Fibroblast of mammary gland (primary cell): ENCODE results near the gene TSHZ2.
"Not testable (repeated sequence)": the region's sequence is repeated elsewhere in the genome, so short reads cannot be mapped to it uniquely, and the experiment has no call there.

ENCODE experiments used
- DNase-seq: peaks from one replicate; pipeline ENCODE4 v3.0.0-alpha.2; 2010; ENCODE audit warnings: low read depth
- H3K4me3 ChIP-seq: 2 replicates; pipeline ENCODE4 v1.5.1; 2011; ENCODE audit warnings: low read depth, mild to moderate bottlenecking, low read length, moderate library complexity; ENCODE audit not compliant: control insufficient read depth
- TF ChIP-seq, protein P1 (sequence below): conservative IDR thresholded peaks from 2 replicates; pipeline ENCODE4 v1.5.1; 2011; ENCODE audit warnings: low read depth, low read length, inconsistent platforms; ENCODE audit not compliant: control insufficient read depth, insufficient read depth

The TSHZ2 gene

GRCh38 chr20:53411129-53411528 is 439.0 kb downstream of the TSHZ2 start:
- H3K4me3 ChIP-seq: no peak overlapping the region
- TF ChIP-seq, protein P1, sequence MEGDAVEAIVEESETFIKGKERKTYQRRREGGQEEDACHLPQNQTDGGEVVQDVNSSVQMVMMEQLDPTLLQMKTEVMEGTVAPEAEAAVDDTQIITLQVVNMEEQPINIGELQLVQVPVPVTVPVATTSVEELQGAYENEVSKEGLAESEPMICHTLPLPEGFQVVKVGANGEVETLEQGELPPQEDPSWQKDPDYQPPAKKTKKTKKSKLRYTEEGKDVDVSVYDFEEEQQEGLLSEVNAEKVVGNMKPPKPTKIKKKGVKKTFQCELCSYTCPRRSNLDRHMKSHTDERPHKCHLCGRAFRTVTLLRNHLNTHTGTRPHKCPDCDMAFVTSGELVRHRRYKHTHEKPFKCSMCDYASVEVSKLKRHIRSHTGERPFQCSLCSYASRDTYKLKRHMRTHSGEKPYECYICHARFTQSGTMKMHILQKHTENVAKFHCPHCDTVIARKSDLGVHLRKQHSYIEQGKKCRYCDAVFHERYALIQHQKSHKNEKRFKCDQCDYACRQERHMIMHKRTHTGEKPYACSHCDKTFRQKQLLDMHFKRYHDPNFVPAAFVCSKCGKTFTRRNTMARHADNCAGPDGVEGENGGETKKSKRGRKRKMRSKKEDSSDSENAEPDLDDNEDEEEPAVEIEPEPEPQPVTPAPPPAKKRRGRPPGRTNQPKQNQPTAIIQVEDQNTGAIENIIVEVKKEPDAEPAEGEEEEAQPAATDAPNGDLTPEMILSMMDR: no peak
- no peak for DNase-seq

DNA sequence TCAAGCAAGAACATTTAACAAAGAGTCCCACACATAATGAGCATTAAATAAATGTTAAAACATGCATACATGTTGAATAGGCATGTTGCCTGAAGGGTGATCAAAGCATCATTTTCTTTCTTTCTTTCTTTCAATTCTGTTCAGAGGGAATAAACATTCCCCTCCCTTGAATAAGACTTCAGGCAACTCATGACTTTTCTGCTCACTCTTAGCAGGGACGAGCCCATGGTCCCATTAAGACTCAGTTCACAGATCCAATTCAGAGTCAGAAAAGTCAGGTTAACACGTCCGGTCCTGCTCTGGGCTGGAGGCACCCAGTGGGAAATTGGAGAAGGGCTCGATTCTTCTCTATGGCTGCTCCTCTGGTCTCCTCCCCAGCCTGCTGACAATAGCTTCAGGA is 439.7 kb downstream of the TSHZ2 start:
- DNase-seq: no peak
- TF ChIP-seq, protein P1: no peak
- no peak overlapping the region for H3K4me3 ChIP-seq

DNA sequence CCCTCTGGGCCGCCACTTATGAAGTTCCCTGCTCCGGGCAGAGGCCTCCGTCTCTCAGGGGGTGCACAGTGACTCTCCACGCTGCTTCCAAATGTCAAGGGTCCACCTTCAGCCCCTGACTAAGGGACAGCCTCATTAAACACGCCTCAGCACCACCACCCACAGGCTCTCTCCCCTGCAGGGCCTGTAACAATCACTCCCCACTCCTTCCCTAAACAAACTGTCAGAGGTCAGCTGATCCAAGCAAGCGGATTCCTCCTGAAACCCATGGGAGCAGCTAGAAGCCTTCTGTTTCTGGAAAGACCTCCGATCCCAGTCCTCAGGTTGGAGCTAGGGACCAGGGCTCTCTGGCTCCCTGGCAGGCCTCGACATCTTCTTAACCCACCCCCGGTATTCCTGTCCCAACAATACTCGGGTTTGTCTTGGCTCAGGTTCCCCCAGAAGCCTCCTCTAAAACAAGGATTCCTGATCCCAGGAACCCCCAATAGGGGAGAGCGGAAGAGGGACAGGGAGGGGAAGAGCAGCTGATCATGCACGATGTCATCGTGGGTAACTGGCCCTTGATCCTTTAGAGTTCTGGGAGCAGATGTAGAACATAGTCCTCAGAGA is 440.5 kb downstream of the TSHZ2 start:
- no peak overlapping the region for H3K4me3 ChIP-seq
- TF ChIP-seq, protein P1: no peak
- no peak for DNase-seq

GRCh38 chr20:53413186-53413631 is 441.1 kb downstream of the TSHZ2 start:
- DNase-seq: no peak
- TF ChIP-seq, protein P1: no peak
- H3K4me3 ChIP-seq: no peak overlapping the region

- not testable (repeated sequence) for DNase-seq, H3K4me3 ChIP-seq
Measured at GRCh38 chr20:53413845-53414244, 441.7 kb downstream of the TSHZ2 start.

DNA sequence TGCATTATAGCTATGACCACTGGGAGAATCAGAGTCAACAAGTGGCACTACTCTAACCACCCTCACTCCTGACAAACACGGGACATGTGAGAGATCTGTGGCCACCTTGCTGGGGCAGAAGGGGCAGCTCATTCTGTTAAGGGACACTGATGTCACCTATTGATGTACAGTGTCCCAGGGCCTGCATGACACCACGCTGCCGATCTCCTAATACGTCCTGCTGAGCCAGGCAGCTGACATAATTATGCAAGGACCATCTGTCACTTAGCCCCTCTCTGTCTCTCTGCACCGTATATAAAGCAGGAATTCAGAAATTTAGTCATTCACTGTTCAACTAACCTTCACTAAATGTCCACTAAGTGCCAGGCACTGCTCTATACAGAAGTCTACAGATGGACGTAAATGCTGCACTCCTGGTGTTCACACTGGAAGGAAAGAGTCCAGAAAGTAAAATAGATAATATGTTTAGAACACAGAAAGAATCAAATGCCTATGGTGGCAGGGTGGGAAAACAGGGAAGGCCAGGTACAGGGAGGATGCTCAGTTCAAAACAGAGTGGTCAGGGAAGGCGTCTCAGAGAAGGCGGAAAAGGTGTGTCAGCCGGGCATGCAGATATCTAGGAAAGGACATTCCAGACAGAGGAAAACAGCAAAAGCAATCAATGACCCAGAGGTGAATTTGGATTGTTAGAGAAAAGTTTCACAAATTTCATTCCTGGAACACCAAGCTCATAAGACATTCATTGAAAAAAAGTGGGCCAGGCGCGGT is 447.7 kb downstream of the TSHZ2 start:
- TF ChIP-seq, protein P1: no peak
- no peak for DNase-seq
- H3K4me3 ChIP-seq: no peak overlapping the region

DNA sequence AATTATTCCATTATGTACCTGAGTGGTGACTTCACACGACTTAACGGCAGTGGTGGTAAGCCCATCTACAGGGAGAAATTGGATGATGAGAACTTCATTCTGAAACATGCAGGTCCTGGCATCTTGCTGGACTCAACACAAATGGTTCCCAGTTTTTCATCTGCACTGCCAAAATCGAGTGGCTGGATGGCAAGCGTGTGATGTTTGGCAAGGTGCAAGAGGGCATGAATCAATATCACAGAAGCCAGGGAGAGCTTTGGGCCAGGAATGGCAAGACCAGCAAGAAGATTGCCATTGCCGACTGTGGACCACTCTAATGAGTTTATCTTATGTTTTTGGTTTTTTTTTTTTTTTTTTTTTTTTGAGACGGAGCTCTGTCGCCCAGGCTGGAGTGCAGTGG is 449.2 kb downstream of the TSHZ2 start:
- no peak overlapping the region for H3K4me3 ChIP-seq

More for the DNA sequence above, 449.2 kb downstream of the TSHZ2 start:
- no peak for DNase-seq
- TF ChIP-seq, protein P1: no peak
